NCI-H226 (cell line): Measurements from ENCODE around the gene NPTXR.

ENCODE experiments used
- DNase-seq: peaks from one replicate; pipeline ENCODE4 v3.0.0-alpha.2; 2015

The NPTXR gene

DNA sequence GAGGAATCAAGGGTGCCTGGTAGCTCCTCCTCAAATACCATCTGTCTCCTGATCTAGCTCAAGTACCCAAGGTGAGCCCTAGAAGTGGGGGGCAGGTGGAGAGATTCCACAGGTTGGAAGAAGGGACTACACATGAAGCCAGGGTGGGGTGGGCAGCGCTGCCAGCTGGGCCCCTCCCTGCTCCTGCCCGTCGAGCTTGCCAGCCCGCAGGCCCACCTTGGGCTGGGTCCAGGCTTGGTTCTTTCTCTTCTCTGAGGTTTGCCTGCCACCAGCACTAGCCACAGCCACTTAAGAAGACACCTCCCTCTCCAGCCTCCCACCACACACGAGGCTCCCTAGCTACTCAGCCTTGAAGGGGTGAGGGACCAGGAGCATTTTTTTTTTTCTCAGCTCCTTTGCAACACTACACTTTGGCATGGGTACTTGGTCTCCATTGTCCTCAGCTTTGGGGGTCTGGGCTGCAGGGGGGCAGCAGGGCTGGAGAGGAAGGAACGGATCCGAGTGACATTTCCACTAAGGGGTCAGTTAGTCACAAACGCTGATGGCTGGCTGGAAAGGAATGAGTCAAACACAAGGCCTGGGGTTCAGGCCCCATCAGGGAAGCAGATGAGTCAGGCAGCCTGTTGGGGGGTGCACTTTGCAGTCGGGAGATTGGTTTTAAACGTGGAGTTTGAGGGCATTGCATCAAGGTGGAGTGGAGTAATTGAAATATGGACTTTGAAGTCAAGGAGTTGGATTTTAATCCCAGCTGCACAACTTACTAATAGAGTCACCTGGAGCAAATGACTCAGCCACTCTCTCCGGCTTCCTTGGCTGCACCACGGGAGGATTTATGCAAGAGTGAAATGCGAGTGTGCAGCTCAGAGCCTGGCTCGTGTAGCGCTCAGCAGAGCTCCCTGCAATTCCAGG lies 7.4 kb upstream of the NPTXR start:
- peak; percentile 38 for DNase-seq

DNA sequence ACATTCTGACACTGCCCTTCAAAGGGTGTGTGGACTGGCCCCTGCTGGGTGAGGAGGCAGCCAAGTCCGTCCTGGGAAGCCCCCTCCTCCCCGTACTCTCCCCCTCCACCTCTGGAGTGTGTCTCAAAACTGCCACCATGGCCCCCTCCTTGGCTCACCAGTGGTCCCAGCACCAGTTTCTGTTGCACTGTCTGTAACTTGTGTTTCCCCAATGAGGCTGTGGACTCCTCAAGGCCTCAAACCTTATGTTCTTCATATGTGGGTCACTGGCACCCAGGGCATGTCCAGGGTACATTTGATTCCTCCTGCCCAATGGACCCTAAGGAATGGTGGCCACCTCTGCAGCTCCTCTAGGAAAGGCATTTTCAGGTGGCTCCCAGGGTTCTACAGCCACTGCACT lies 6.6 kb upstream of the NPTXR start:
- no peak for DNase-seq

DNA sequence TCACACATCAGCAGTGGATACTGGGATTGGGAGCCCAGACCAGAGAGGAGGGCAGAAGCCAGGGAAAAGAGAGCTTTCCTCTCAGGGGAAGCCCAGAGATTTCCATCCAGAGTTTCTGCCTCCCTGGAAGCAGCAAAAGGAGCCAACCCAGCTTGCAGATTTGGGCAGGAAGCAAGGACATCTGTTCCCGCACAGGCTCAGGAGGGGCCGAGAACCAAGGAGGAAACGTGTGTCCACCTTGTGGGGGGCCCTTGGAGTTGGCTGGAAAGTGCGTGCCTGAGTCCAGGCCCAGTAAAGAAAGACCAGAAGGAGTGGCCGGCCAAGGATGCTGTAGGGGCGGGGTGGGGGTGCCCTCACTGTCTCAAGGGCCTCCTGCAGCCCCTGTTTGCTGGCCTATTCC lies 6.0 kb upstream of the NPTXR start:
- no peak for DNase-seq

DNA sequence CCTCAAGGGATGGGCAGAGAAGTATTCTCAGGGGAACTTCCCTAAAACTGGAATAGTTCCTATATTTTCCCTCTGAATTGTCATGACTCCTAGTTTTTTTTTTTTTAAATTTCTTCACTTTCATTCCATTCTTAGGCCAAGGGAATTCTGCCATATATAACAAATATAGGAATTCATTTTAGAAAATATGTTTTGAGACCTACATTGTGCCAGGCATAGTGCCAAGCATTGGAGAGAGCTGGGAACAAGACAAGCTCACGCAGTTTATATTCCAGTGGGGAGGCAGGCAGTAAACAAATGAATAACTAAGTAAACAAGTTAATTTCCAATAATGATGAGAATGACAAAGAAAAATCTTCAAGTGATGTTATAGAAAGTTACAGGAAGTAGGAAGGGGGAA lies 2.6 kb upstream of the NPTXR start:
- DNase-seq: no peak

DNA sequence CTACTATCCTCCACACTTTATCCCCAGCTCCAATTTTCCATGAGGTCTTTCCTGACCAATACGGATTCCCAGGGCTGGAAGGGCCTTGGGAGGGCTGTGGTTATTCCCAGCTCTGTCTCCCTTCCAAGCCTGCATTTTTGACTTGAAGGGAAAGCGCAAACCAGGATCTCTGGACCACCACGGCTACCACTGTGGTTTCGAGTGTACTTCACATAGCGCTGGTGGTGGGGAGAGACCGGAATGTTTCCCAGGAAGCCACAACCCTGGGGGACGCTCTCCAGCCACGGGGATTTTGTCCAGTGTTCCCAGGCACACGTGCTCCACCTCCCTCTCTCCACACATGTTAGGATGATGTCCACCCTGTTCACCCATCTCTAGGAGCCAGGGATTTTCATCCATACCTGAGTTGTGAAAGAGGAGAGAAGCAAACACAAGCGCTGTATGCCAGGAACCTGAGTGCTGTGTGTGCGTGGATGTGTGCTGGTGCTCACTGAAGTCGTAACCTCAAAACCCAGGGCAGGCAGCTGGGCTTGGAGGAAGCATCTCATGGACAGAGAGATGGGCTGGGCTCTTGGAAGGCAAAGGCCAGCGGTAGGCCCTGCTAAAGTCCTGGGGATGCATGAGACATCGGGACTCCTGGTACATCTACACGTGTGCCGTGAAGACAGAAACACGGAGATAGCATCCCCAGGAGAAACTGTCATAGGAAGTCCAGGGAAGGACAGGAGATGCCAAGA lies 1.3 kb upstream of the NPTXR start:
- no peak for DNase-seq

DNA sequence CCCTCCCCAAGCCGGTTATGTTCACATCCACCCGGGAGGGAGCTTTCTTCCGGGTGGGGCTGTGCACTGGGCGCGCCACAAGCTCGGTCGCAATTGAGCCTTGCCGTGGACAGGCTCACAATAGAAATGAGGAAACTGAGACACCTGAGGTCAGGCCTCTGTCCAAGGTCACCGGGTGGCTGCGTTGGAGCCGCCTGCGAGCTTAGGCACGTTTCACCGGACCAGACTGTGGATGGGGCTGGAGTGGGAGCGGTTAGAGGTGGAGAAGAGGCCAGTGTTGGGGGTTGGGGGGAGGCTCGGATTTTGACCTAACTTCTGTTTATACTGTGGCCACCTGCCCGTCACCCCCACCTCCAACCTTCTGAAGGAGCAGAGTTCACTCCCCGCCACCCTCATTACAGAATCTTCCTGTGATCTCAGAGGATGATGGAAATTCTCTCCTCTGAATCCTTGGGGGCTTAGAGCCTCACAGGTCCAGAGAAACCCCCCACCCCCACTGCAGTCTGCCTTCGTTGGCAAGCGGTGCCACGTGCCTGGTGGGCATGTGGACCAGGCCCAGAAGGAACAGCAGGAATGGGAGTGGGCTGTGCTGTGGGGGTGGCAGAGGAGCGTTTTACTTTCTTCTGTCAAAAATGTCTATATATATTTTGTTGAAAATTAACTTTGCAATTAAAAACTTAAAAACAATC lies 631 bp upstream of the NPTXR start:
- no peak for DNase-seq

DNA sequence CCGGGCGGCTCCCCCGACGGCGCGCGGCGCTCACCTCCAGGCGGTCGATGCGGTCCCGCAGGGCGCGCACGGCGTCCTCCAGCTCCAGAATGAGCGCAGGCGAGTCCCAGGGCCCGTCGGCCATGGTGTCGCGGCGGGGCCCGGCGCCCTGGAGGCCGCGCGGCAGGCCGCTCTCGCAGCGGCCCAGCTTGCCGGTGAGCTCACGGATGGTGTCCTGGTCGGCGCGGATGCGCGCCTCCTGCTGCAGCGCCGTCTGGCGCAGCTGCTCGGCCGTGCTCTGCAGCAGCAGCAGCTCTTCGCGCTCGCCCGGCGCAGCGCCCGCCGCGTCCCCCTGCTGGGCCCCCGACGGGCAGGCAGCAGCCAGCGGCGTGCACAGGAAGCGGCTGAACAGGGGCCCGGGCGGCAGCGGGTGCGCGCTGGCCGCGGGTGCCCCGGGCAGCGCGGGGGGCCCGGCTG lies 599 bp downstream of the NPTXR start:
- DNase-seq: peak; percentile 34

DNA sequence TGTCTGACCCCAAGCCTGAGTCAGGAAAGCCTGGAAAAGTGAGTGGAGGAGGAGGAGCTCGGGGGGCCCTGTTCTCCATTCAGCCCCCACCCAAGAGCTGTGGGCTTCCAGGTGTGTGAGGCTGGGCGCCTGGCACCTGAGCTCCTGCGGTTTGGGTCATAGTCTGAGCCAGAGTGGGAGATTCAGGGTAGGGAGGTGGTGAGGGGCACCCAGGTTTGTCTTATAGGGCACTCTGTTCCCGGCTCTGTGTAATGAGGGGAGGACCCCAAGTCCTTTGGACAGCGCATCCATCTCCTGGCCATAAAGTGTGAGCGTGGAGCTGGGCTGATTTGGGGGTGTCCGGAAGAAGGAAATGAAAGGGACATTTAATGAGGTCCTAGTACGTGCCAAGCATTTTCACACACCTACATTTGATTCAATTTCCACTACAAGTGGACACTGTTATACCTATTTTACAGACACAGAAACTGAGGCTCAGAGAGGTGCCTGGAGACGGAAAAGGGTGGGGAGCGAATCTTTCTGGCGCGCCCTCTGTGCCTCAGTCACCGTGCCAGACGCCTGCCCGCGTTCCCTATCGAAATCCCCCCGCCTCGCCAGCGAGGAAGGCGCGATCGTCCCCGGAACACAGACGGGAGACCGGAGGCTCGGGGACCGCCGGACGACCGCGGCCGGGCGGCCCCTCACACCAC lies 1.2 kb downstream of the NPTXR start:
- no peak for DNase-seq

DNA sequence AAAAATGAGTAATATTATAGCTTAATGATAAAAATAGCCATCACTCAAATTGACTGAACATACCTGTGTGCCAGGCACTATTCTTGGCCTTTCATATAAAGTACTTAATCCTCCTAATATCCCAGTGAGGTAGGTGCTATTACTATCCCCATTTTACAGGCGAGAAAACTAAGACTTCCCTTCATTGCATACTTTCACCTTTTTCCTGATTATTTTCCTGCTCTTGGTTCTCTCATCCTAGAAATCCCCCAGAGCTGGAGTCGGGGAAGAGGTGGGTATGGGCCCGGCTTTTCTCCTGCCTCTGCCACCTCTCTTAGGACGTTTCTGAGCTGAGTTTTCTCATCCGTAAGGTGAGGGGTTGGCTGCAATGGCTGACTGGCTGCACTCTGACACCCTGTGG lies 2.2 kb downstream of the NPTXR start:
- no peak for DNase-seq

DNA sequence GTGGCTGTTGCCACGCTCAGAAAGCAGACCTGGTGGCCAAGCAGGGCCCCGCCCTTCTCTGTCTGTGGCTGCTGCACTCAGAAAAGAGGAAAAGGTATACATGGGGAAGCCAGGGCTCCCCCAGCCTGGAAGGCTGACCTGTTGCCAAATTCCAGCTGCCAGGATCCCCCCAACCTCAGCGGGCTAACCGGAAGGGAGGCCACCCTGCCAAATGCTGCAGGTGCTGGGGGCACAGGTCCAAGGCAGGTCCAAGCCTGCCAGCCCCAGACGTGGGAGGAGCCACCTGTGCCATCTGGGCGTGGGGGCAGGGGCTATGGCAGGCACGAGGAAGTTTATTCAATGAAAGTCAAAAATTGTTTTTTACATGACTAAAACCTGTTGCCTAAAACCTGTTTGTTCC lies 2.6 kb downstream of the NPTXR start:
- no peak for DNase-seq

DNA sequence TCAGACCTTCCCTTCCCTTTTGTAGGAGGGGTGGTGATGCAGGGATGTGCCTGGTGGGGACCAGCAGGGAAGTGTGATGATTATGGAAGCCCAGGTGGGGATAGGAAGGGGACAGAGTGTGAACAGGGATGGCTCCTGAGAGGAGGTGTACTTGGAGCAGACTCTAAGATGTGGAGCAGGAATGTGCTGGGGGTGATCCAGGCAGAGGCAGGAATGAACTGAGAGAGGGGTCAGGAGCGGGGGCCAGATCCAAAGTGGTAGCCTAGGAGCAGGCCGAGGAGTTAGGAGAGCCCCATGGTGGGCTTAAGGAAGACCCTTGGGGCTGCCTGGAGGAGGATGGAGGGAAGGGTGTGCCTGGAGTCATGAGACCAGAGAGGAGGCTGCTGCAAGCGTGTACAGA lies 3.7 kb downstream of the NPTXR start:
- DNase-seq: no peak

DNA sequence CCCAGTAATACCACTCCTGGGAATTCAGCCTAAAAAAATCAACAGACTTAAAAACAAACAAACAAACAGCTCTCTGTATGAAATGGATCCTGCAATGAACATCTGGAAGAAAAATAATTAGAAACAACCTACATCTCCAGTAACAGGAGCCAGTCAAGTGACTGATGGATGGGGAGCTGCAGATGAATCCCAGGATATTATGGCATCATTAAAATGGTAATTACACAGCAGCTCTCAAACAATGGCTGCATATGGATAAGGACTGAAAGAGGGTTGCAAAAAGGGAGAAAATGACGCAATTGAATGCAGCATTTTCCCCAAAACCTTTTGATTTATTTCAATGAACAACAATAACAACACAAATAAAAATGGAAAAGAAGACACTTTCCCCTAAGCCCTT lies 4.1 kb downstream of the NPTXR start:
- no peak for DNase-seq

DNA sequence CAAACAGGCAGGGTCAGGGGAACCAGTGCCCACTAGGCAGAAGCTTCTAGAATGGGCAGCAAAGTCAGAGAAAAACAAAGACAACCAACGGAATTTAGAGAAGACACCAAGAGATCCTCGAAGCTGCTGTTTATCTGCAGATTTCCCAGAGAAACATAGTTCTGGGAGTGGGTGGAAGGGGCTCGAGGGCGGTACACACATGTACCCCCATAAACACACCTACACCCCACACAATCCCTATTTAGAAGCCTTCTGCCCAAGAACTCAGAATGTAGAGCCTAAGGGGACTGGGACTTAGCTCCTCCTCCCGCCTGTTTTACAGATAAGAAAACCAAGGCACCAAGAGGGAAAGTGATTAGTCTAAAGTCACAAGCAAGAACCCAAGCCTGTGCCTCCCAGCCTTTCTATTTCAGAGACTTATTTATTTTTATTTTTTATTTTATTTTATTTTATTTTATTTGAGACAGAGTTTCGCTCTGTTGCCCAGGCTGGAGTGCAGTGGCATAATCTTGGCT lies 6.4 kb downstream of the NPTXR start:
- DNase-seq: no peak

DNA sequence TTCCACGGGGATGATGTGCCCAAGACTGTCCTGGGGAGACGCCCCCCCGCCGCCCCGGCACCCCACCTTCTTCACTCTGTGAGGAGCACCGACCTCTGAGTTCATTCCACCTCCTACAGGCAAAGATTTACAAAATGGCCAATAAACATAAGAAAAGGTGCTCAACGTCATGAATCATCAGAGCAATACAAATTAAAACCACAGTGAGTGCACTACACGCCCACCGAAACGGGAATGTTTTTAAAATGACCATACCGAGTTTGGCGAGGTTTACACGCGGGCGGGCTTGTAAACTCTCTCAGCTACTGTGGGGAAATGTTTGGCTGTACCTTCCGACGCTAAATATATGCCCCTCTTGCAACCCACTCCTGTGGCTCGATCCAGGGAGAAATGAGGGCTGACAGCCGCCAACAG lies 7.9 kb downstream of the NPTXR start:
- no peak for DNase-seq

DNA sequence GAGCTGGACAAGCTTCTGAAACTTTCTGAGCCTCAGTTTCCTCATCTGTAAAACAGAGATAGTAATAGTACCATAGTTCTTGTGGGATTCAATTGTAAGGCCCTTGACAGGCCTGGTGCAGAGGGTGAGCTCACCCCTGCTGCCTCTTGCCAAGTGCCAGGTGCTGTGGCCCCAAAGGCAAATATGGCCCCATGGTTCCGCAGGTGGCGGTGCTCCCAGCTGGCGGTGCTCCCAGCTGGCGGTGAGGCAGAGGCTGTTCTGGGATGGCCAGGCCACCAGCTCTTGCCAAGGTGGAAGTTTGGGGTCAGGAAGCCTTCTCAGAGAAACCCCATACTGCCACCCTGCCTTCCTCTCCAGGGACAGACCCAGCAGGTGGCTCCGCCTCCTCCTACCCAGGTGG lies 8.8 kb downstream of the NPTXR start:
- no peak for DNase-seq

DNA sequence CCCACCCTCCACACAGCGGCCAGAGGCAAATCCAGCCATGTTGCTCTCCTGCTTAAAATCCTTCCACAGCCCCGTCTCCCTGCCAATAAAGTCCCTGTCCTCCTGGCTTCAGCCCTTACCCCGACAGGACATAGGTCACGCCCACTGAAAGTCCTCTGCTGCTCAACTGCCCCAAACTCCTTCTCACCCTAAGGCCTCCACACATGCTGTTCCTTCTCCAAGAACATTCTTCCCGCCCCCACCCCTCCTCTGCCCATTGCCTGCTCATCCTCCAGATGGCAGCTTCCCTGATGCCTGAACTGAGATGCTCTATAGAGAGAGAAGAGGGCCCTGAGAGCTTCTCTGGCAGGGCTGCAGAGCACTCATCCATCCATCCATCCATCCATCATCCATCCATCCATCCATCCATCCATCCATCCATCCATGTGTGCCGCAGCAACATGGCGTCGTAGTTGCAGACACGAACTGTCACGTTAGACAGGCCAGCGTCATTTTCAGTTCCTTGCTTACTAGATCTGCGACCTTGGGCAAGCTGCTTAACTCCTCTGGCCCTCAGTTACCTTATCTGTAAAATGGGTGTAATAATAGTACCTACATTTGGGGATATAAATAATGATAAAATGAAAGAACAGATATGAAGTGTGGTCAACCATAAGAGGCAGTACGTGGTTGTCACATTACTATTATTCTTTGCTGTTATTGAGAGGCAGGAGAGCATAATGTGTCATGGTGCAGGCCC lies 9.4 kb downstream of the NPTXR start:
- no peak for DNase-seq

DNA sequence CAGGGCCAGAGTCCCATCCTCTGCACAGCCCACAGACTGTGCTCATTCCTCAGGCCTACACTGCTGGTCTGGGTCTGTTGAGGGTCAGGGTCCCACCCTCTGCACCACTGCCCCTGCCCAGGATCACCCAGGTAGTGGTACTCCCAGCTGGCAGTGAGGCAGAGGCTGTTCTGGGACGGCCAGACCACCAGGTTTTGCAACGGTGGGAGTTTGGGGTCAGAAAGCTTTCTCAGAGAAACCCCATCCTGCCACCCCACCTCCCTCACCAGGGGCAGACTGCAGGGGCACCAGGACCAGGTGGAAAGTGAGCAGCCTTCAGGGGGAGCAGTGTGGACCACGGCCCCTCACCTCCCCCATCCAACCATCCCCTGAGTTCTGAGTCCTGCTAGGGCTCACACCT lies 10.8 kb downstream of the NPTXR start:
- no peak for DNase-seq

DNA sequence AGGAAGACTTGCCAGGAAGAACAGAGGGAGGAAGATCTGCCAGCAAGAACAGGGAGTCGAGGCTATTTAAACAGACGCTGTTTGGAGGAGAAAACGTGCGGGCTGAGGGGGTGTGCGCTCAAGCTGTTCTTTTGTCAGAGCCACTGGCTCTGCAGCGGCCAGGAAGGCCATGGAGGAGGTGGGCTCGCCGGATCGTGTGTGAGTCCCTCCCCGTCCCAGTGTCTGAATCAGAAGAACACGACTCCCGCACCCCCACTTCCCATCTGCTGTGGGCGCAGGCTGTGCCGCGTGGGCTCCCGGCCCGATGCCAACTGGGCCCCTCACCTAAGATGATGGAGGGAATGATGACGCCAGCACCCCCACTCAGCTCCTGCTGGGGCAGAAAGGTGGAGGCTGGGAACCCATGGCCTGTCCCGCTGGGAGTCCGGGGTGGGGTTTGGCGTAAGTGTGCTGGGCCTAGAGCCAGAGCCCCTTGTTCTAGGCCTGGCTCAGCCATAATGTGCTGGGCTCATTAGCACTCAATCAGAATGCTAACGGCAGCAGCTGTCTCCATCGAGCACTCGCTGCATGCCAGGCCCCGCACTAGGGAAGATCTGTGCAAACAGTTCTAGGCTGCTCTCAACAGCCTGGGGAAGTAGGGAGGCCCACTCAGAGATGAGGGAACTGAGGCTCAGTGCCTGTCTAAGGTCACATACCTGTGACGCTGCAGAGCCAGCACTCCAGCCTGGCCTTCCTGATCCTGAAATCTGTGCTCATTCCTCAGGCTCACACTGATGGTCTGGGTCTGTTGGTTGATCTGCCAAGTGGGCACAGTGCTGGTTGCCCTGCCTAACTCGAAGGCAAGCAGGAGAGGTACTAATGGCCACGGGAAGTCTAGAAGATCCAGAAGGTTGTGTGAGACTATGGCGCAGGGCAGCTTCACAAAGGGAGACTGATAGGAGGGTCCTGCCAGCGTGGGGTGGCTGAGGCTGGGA lies 11.5 kb downstream of the NPTXR start:
- no peak for DNase-seq

DNA sequence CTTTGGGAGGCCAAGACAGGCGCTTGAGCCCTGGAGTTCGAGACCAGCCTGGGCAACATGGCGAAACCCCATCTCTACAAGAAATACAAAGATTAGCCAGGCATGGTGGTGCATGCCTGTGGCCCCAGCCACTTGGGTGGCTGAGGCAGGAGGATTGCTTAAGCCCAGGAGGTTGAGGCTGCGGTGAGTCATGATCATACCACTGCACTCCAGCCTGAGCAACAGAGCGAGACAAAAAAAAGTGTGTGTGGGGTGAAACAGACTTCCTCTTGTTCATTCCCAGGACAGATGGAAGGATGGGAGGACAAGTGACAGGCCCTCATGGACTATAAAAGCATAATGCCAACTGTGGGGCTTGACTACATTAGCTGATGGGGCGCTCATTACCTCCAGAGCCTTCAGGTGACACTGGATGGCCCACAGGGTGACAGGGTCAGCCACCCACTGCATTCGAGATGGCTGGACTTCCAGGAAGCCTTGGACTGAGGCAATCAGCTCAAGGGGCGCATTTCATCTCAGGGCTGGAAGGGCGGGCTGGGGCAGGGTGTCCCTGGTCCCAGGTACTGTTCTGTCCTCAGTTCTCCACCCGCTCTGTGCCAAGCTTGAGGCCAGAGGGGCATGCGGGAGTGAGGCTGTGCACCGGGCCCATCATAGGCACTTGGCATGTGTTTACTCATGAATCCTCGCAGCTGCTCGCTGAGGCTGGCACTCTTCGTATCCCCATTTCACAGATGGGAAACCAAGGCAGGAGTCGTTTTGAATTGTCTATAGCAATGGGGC lies 12.5 kb downstream of the NPTXR start:
- DNase-seq: peak; percentile 55

DNA sequence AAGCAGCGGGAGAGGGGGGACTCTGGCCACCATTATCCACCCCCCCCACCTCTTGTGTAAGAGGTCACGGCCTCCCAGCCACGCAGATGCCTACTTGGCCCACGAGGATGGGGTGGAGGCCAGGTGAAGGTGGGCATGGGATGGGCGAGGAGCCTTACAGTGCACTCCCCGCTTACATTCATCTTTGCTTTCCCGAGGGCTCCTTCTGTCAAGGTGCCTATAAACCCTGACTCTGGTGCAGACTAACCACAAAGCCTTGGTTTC lies 13.1 kb downstream of the NPTXR start:
- DNase-seq: no peak
